Natural killer cell (primary cell): ENCODE results near the gene KIFC3. TPM values are rescaled to one million over a fixed set of nuclear protein-coding genes. Genes with fewer than 3 reads are reported as not detected.
"Not testable (repeated sequence)": the region's sequence is repeated elsewhere in the genome, so short reads cannot be mapped to it uniquely, and the experiment has no call there.

Source experiments
- ATAC-seq, 3 donors: fragments of 150-1000 bp in 2 of 3; fragments of 200-7000 bp in 1 of 3; cut with Tn5 transposase; 1 replicate in 1 of 3; 2 replicates in 2 of 3; pipeline ENCODE4 v1.10.0; 2021; ENCODE audit warnings: mild to moderate bottlenecking in 2 of 3, moderate library complexity in 2 of 3
- DNase-seq, 2 donors: peaks; one replicate each; pipeline versions ENCODE4 v3.0.0 to v3.0.0-alpha.2; 2013 to 2021; ENCODE audit warnings: mixed read lengths in 1 of 2
- H3K27ac ChIP-seq: one replicate; pipeline ENCODE4 v1.5.1; 2013; ENCODE audit warnings: mild to moderate bottlenecking, low read length
- H3K27me3 ChIP-seq: one replicate; pipeline ENCODE4 v1.6.1; 2013; ENCODE audit warnings: low read length; ENCODE audit not compliant: control insufficient read depth, insufficient read depth
- H3K36me3 ChIP-seq: one replicate; pipeline ENCODE4 v1.6.1; 2013; ENCODE audit warnings: low read length; ENCODE audit not compliant: control insufficient read depth, insufficient read depth
- H3K4me1 ChIP-seq: one replicate; pipeline ENCODE4 v1.6.1; 2013; ENCODE audit warnings: low read length; ENCODE audit not compliant: control insufficient read depth, insufficient read depth
- H3K4me3 ChIP-seq: one replicate; pipeline ENCODE4 v1.5.1; 2013; ENCODE audit warnings: low read length
- H3K9me3 ChIP-seq: one replicate; pipeline ENCODE4 v1.6.1; 2013; ENCODE audit warnings: low read length; ENCODE audit not compliant: control insufficient read depth, insufficient read depth
- H3K27ac Mint-ChIP-seq, 2 donors: one replicate each; pipeline ENCODE4 v1.8.0; 2022; ENCODE audit warnings: mild to moderate bottlenecking in 2 of 2, mixed read lengths in 2 of 2, moderate library complexity in 1 of 2
- H3K27me3 Mint-ChIP-seq, 2 donors: one replicate each; pipeline ENCODE4 v1.8.0; 2022; ENCODE audit warnings: low read depth in 2 of 2, mixed read lengths in 2 of 2
- H3K36me3 Mint-ChIP-seq: one replicate; pipeline ENCODE4 v1.8.0; 2022; ENCODE audit warnings: mixed read lengths
- H3K4me1 Mint-ChIP-seq, 2 donors: one replicate each; pipeline ENCODE4 v1.8.0; 2022; ENCODE audit warnings: mixed read lengths in 2 of 2
- H3K4me3 Mint-ChIP-seq: one replicate; pipeline ENCODE4 v1.8.0; 2022; ENCODE audit warnings: mild to moderate bottlenecking, moderate library complexity, mixed read lengths
- H3K9me3 Mint-ChIP-seq, 2 donors: one replicate each; pipeline ENCODE4 v1.8.0; 2022; ENCODE audit warnings: mixed read lengths in 2 of 2
- CTCF ChIP-seq: fragments of 200-600 bp; IDR thresholded peaks from one replicate; pipeline ENCODE4 v1.8.0; 2022; ENCODE audit warnings: antibody characterized with exemption
- WGBS: methylation state at CpG from one replicate; pipeline ENCODE4 v1.1.7; 2013; ENCODE audit warnings: missing lambda C conversion rate; ENCODE audit not compliant: insufficient coverage; 5-methylcytosine and 5-hydroxymethylcytosine counted together
- intact Hi-C: fragments of 100-400 bp; cut with micrococcal nuclease; formaldehyde crosslinking; loops from one replicate; pipeline ENCODE4 v1.14.2; 2022
- total RNA-seq, 4 donors: library from RNA; stranded (reverse); fragments of 120-200 nt in 1 of 4; gene quantifications; one replicate each; pipeline versions ENCODE4 v1.2.3 to v1.2.4, GENCODE V29; 2013 to 2022

KIFC3 gene
- total RNA-seq, 3 donors from 2014 or later (not counting 1 experiment from before 2014, with no cell fraction given) = 54.2 to 106 (median 84.9) TPM

- no peak overlapping the region for H3K4me3 Mint-ChIP-seq
- no peak overlapping the region for H3K27ac ChIP-seq
- H3K4me1 Mint-ChIP-seq = no peaks in the 10 kb centered on the region
- no peaks in the 10 kb centered on the region for H3K4me1 ChIP-seq
- H3K9me3 ChIP-seq = no peaks in the 10 kb centered on the region
- H3K4me3 ChIP-seq = no peak overlapping the region
- no peaks in the 10 kb centered on the region for H3K27me3 Mint-ChIP-seq
- H3K27me3 ChIP-seq = no peaks in the 10 kb centered on the region
- TF ChIP-seq CTCF = no peak
- DNase-seq = no peak
- H3K27ac Mint-ChIP-seq = no peak overlapping the region
- intact Hi-C loops = no loop called here
- H3K36me3 ChIP-seq = no peaks in the 10 kb centered on the region
- 91% methylated on average over 7 of the region's 7 CpGs for WGBS
- no peaks in the 10 kb centered on the region for H3K36me3 Mint-ChIP-seq
- no peak for ATAC-seq
- no peaks in the 10 kb centered on the region for H3K9me3 Mint-ChIP-seq
These were observed 18.0 kb downstream of the KIFC3 start for GRCh38 chr16:57784334-57784733.

GRCh38 chr16:57783883-57784282, 18.4 kb downstream of the KIFC3 start:
- no peaks in the 10 kb centered on the region for H3K36me3 ChIP-seq
- ATAC-seq (no peak), DNase-seq (no peak)
- H3K4me1 ChIP-seq = no peaks in the 10 kb centered on the region
- no peaks in the 10 kb centered on the region for H3K9me3 ChIP-seq
- Mint-ChIP-seq H3K36me3 (no peaks in the 10 kb centered on the region), H3K9me3 (no peaks in the 10 kb centered on the region), H3K4me1 (no peaks in the 10 kb centered on the region), H3K27ac (no peak overlapping the region), H3K4me3 (no peak overlapping the region), H3K27me3 (no peaks in the 10 kb centered on the region)
- WGBS = 89% methylated on average over 8 of the region's 8 CpGs
- no peak overlapping the region for H3K27ac ChIP-seq
- no peak for TF ChIP-seq CTCF
- intact Hi-C loops = no loop called here
- H3K27me3 ChIP-seq = no peaks in the 10 kb centered on the region
- no peak overlapping the region for H3K4me3 ChIP-seq

GRCh38 chr16:57783116-57783515, 19.2 kb downstream of the KIFC3 start:
- Histone ChIP-seq H3K4me1 (no peaks in the 10 kb centered on the region), H3K27me3 (no peaks in the 10 kb centered on the region), H3K36me3 (no peaks in the 10 kb centered on the region), H3K9me3 (no peaks in the 10 kb centered on the region), H3K27ac (no peak overlapping the region), H3K4me3 (no peak overlapping the region)
- Mint-ChIP-seq H3K4me3 (no peak overlapping the region), H3K9me3 (no peaks in the 10 kb centered on the region), H3K4me1 (no peaks in the 10 kb centered on the region), H3K27ac (no peak overlapping the region), H3K36me3 (no peaks in the 10 kb centered on the region), H3K27me3 (no peaks in the 10 kb centered on the region)
- WGBS = 70% methylated on average over 2 of the region's 4 CpGs
- DNase-seq (no peak), ATAC-seq (no peak)
- intact Hi-C loops = no loop called here
- no peak for TF ChIP-seq CTCF

GRCh38 chr16:57782607-57783055, 19.7 kb downstream of the KIFC3 start:
- H3K27me3 ChIP-seq, H3K36me3 Mint-ChIP-seq, H3K36me3 ChIP-seq, H3K4me1 ChIP-seq, DNase-seq, H3K27ac Mint-ChIP-seq, H3K4me3 ChIP-seq, H3K9me3 Mint-ChIP-seq, H3K27ac ChIP-seq, intact Hi-C loops, ATAC-seq, H3K4me1 Mint-ChIP-seq, H3K27me3 Mint-ChIP-seq, H3K9me3 ChIP-seq, H3K4me3 Mint-ChIP-seq: not testable (repeated sequence)
- WGBS = 94% methylated on average over 5 of the region's 11 CpGs
